Activated CD8-positive, alpha-beta T cell treated with anti-CD3 and anti-CD28 coated beads, Interleukin-2, amount 10 ng/mL, durations not matched to agents 7 days and 5 days (primary cell): ENCODE data around the gene BPTF. TPM values are rescaled to one million over a fixed set of nuclear protein-coding genes. Genes with fewer than 3 reads are reported as not detected.
"Not testable (repeated sequence)": the region's sequence is repeated elsewhere in the genome, so short reads cannot be mapped to it uniquely, and the experiment has no call there.

ENCODE experiments used
- ATAC-seq: fragments of 150-1000 bp; cut with Tn5 transposase; one replicate; pipeline ENCODE4 v1.10.0; 2021; ENCODE audit warnings: moderate library complexity
- CTCF ChIA-PET: fragments of 350-600 bp; sonication (Branson Sonifier 250); formaldehyde crosslinking; loops from one replicate; lab custom pipeline; 2021; ENCODE audit warnings: antibody characterized with exemption; lab: Charles Lee
- POLR2A ChIA-PET: fragments of 350-600 bp; sonication (Branson Sonifier 250); formaldehyde crosslinking; loops from one replicate; lab custom pipeline; 2021; ENCODE audit warnings: antibody characterized with exemption; lab: Charles Lee
- DNase-seq: peaks from one replicate; pipeline ENCODE4 v3.0.0-alpha.2; 2020
- H3K27ac Mint-ChIP-seq: one replicate; pipeline ENCODE4 v1.8.0; 2021; ENCODE audit warnings: mild to moderate bottlenecking, mixed read lengths
- H3K27me3 Mint-ChIP-seq: one replicate; pipeline ENCODE4 v1.8.0; 2021; ENCODE audit warnings: low read depth, mixed read lengths
- H3K36me3 Mint-ChIP-seq: one replicate; pipeline ENCODE4 v1.8.0; 2021; ENCODE audit warnings: low read depth, mixed read lengths
- H3K4me1 Mint-ChIP-seq: one replicate; pipeline ENCODE4 v1.8.0; 2021; ENCODE audit warnings: low read depth, mixed read lengths
- H3K4me3 Mint-ChIP-seq: one replicate; pipeline ENCODE4 v1.8.0; 2021; ENCODE audit warnings: mild to moderate bottlenecking, mixed read lengths
- H3K9me3 Mint-ChIP-seq: one replicate; pipeline ENCODE4 v1.8.0; 2022; ENCODE audit warnings: mixed read lengths; ENCODE audit not compliant: insufficient read depth
- total RNA-seq, 2 experiments: library from RNA; stranded (reverse); gene quantifications; one replicate each; pipeline ENCODE4 v1.2.3, GENCODE V29; 2021

BPTF gene
- total RNA-seq, 2 experiments from 2014 or later, result 85.9 to 87.0 TPM

DNA sequence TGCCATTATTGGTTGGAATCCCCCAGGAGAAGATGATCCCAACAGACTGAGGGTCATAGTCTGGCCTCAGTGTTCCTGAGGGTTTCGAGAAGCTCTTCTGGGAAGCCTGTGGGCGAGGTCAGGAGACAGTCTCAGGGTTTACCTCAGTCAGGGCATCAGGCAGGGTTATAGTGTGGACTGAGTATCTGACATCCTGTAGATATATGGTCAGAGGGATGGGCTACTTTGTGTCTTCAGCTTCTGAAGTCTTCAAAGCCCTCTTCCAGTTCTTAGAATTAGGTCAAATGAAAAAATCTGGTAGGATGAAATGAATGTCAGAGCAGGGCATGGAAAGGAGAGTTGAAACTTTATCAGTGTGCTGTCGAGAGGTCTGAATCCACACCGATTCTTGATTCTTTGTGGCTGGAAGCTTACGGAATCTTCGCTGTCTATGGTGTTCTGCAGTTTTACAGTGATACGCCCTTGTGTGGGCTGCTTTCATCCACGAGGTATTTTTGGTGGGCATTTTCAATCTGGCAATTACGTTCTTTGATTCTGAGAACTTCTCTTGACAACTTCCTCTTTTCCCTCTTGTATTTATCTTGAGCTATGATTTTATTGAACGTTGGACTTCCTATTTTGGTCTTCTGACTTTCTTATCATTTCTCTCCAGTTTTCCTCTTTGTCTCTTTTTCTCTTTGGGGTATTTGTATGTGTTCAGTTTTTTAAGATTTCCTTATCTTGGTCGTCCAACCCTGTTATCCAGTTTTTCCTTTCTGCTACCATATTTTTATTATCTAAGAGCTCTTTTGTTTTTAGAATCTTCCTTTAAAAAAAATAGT is 30.4 kb downstream of the BPTF start:
- peak overlapping the region; percentile 66 for H3K4me3 Mint-ChIP-seq
- peaks cover 34% of the 10 kb centered on the region for H3K36me3 Mint-ChIP-seq
- ChIA-PET CTCF (interaction anchor here (1.1 to 1.3 kb wide), 2 partner anchors 8 to 17 kb away, joined by 3 to 4 read pairs; no protein-coding TSS in a partner anchor), POLR2A (interaction anchor here (0.9 to 1.3 kb wide), 2 partner anchors 27 to 31 kb away, joined by 3 to 4 read pairs; partner anchors contain the start of gene BPTF)
- ATAC-seq, result peak; percentile 67
- no peak for DNase-seq
- no peaks in the 10 kb centered on the region for H3K9me3 Mint-ChIP-seq
- H3K27ac Mint-ChIP-seq, result peak overlapping the region; percentile 80
- peaks cover 49% of the 10 kb centered on the region for H3K4me1 Mint-ChIP-seq
- H3K27me3 Mint-ChIP-seq, result no peaks in the 10 kb centered on the region

DNA sequence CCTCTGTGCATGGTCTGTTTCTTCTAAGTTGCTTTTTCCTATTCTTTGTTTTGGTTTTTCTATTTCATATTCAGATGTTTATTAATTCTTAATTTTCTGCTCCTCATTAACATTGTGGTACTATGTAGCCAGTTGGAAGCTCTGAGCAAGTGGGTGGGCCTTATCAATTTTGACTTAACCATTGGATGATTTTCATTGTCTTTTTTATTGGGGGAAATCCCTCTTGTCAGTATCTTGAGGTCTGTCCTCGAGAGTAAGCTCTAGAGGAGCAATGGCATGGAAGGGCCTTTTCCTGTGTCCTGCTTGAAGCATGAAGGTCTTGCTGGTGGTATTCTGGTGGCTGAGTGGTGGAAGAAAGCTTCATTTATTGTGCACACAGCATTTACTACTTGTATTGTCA is 31.1 kb downstream of the BPTF start:
- peak; percentile 33 for ATAC-seq
- CTCF ChIA-PET, result interaction anchor here (1.1 kb wide), 1 partner anchor 18 kb away, joined by 3 read pairs; no protein-coding TSS in a partner anchor

DNA sequence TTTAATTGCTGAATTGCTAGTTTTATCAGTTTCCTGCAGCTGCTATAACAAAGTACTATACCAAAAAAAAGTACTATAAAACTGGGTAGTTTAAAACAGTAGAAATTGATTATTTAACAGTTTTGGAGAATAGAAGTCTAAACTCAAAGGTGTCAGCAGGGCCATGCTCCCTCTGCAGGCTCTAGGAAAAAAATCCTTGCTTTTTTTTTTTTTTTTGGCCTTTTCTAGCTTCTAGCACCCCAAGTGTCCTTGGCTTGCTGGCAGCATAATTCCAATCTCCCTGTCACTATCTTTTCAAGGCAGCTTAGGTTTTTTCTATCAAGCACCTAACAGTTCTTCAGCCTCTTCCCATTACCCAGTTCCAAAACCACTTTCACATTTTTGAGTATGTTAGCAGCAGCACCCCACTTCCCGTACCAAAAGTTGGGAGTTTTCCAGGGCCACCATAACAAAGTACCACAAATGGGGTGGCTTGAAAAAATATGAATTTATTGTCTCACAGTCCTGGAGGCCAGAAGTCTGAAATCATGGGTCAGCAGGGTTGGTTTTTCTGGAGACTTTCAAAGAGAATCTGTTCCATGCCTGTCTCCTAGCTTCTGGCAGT is 37.4 kb downstream of the BPTF start:
- no peak overlapping the region for H3K27ac Mint-ChIP-seq
- H3K4me3 Mint-ChIP-seq, result no peak overlapping the region
- H3K4me1 Mint-ChIP-seq, result peaks cover 55% of the 10 kb centered on the region
- H3K36me3 Mint-ChIP-seq, result peaks cover 34% of the 10 kb centered on the region
- no peaks in the 10 kb centered on the region for H3K27me3 Mint-ChIP-seq
- no peak for ATAC-seq
- DNase-seq, result no peak
- CTCF ChIA-PET, result interaction anchor here (0.8 to 2.6 kb wide), 3 partner anchors 12 to 28 kb away, joined by 3 to 10 read pairs (median 4); no protein-coding TSS in a partner anchor
- POLR2A ChIA-PET, result interaction anchor here (0.6 to 1.3 kb wide), 2 partner anchors 38 to 422 kb away, joined by 3 read pairs; no protein-coding TSS in a partner anchor
- no peaks in the 10 kb centered on the region for H3K9me3 Mint-ChIP-seq

More for the DNA sequence above, 31.1 kb downstream of the BPTF start:
- Mint-ChIP-seq H3K4me1 (peaks cover 47% of the 10 kb centered on the region), H3K27ac (peak overlapping the region; percentile 80), H3K4me3 (peak overlapping the region; percentile 66), H3K36me3 (peaks cover 34% of the 10 kb centered on the region)
- POLR2A ChIA-PET, result interaction anchor here (0.9 to 1.3 kb wide), 2 partner anchors 28 to 31 kb away, joined by 3 to 4 read pairs; partner anchors contain the start of gene BPTF
- not testable (repeated sequence) for H3K27me3 Mint-ChIP-seq, H3K9me3 Mint-ChIP-seq, DNase-seq

DNA sequence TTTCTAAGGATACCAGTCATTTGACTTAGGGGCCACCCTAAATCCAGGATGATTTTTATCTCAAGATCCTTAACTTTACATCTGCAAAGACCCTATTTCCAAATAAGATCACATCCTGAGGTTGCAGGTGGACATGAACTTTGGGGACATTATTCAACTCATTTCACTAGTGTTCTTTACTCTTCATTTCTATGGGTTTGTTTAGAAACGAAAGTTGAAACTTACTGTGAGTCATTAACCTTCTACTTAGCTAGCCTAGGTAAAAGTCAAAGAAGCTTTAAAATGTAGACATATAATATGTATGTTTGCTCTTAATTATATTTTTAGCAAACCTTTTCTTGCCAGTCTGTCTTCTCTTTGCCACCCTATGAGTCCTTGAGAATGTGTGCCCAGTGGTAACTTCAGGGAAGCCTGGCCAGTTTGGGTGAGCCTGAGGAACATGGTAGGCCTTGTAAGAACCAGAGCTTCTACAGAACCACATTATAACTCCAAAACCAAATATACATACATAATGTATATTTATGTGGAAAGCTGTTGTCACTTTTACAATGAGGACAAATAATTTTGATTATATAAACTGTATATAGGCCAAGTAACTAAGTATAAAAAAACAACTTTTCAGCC is 38.4 kb downstream of the BPTF start:
- no peak overlapping the region for H3K4me3 Mint-ChIP-seq
- ChIA-PET POLR2A (interaction anchor here (1.3 kb wide), 1 partner anchor 39 kb away, joined by 3 read pairs; no protein-coding TSS in a partner anchor), CTCF (interaction anchor here (0.8 to 2.6 kb wide), 5 partner anchors 9 to 146 kb away, joined by 3 to 10 read pairs (median 4); partner anchors contain the start of gene BPTF)
- no peaks in the 10 kb centered on the region for H3K27me3 Mint-ChIP-seq
- peak overlapping the region; percentile 73 for H3K27ac Mint-ChIP-seq
- H3K9me3 Mint-ChIP-seq, result no peaks in the 10 kb centered on the region
- peaks cover 55% of the 10 kb centered on the region for H3K4me1 Mint-ChIP-seq
- no peak for ATAC-seq
- DNase-seq, result no peak
- H3K36me3 Mint-ChIP-seq, result peaks cover 31% of the 10 kb centered on the region

DNA sequence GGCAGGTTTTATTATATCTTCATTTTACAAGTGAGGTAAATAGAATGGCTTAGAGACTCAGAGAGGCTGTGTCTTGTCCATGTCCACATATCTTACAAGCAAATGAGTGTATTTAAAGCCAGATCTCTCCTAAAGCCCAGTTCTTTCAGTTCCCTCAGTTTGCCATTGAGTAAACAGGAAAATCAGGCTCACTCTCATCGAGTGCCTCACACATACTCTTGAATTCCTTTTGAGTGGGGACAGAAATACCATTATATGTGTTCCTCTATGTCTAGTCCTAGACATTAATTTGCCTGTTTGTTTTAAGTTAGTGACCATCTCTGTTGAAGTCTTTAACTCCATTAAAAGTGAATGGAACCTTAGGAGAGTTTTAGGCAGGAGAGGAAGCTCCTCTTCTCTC is 40.1 kb downstream of the BPTF start:
- Mint-ChIP-seq H3K9me3 (no peaks in the 10 kb centered on the region), H3K27ac (no peak overlapping the region), H3K4me1 (peaks cover 60% of the 10 kb centered on the region), H3K4me3 (no peak overlapping the region), H3K36me3 (peaks cover 34% of the 10 kb centered on the region), H3K27me3 (no peaks in the 10 kb centered on the region)
- CTCF ChIA-PET, result interaction anchor here (0.7 kb wide), 1 partner anchor 46 kb away, joined by 3 read pairs; no protein-coding TSS in a partner anchor
- DNase-seq (no peak), ATAC-seq (no peak)
- POLR2A ChIA-PET, result no interaction called here

DNA sequence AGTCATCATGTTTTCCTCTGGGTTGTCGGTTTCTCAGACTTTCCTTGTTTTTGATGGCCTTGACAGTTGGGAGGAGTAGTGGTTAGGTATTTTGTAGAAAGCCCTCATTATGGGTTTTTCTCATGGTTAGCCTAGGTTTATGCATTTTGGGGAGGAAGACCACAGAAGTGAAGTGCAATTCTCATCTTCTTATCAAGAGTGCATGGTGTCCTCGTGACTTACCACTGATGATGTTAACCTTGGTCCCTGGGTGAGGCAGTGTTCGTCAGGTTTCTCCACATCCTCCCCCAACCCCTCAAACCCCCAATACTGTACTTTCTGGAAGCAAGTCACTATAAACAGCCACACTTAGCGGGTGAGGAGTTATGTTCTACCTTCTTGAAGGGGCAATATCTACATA is 42.3 kb downstream of the BPTF start:
- H3K4me3 Mint-ChIP-seq, result peak overlapping the region; percentile 28
- POLR2A ChIA-PET, result no interaction called here
- DNase-seq, result peak; percentile 72
- H3K4me1 Mint-ChIP-seq, result peaks cover 49% of the 10 kb centered on the region
- CTCF ChIA-PET, result no interaction called here
- no peaks in the 10 kb centered on the region for H3K27me3 Mint-ChIP-seq
- peak; percentile 82 for ATAC-seq
- peak overlapping the region; percentile 71 for H3K27ac Mint-ChIP-seq
- peaks cover 32% of the 10 kb centered on the region for H3K36me3 Mint-ChIP-seq
- no peaks in the 10 kb centered on the region for H3K9me3 Mint-ChIP-seq

DNA sequence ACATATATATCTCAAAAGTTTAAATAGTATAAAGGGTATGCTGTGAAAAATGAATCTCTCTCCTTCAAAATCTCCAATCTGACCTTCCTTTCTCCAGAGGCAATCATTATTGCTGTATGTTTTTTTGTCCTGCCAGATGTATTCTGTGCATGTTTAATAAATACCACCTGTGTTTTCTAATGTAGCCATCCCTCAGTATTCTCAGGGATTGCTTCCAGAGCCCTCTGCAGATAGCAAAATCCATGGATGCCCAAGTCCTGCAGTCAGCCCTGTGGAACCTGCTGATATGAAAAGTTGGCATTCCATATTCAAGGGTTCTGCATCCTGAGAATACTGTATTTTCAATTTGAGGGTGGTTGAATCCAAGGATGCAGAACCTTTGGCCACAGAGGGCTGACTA is 42.9 kb downstream of the BPTF start:
- POLR2A ChIA-PET, result no interaction called here
- Mint-ChIP-seq H3K4me1 (peaks cover 44% of the 10 kb centered on the region), H3K9me3 (no peaks in the 10 kb centered on the region), H3K4me3 (peak overlapping the region; percentile 17), H3K36me3 (peaks cover 27% of the 10 kb centered on the region), H3K27ac (peak overlapping the region; percentile 51), H3K27me3 (no peaks in the 10 kb centered on the region)
- ATAC-seq, result no peak
- DNase-seq, result no peak
- CTCF ChIA-PET, result no interaction called here

DNA sequence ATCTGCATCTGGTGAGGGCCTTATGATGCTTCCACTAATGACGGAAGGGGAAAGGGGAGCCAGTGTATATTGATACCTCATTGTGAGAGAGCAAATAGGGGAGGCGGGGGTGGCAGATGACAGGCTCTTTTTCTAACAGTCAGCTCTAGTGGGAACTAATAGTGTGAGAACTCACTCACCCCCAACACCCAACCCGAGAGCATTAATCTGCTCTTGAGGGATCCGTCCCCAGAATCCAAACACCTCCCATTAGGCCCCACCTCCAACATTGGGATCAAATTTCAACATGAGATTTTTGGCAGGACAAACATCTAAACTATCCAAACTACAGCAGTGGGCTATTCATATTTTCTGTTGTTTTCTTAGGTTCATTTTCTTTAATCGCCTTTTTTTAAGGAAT is 54.4 kb downstream of the BPTF start:
- Mint-ChIP-seq H3K27me3 (no peaks in the 10 kb centered on the region), H3K36me3 (peaks cover 40% of the 10 kb centered on the region), H3K4me1 (peaks cover 3% of the 10 kb centered on the region), H3K27ac (no peak overlapping the region), H3K4me3 (no peak overlapping the region), H3K9me3 (no peaks in the 10 kb centered on the region)
- ChIA-PET POLR2A (no interaction called here), CTCF (no interaction called here)
- no peak for ATAC-seq
- no peak for DNase-seq

DNA sequence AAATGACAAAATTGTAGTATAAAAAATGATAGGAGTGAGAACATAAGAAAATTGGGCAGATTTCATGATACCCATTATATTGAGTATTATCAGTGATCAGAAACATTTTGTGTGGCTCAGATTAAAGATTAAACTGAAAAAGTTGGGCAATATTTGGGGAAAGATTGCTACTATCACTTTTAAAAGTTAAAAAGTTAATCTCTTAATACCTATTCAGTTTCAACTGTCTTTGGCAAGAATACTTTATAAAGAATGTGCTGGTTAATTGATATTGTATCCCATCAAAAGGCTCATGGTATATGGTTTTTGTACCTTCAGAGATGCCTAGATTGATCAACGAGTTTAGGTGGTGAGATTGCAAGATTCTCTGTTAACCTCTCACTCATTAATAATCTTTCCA is 55.8 kb downstream of the BPTF start:
- Mint-ChIP-seq H3K9me3 (no peaks in the 10 kb centered on the region), H3K36me3 (peaks cover 41% of the 10 kb centered on the region), H3K4me3 (no peak overlapping the region), H3K4me1 (peaks cover 3% of the 10 kb centered on the region), H3K27ac (no peak overlapping the region), H3K27me3 (no peaks in the 10 kb centered on the region)
- no peak for ATAC-seq
- DNase-seq, result no peak
- POLR2A ChIA-PET, result no interaction called here
- CTCF ChIA-PET, result no interaction called here

DNA sequence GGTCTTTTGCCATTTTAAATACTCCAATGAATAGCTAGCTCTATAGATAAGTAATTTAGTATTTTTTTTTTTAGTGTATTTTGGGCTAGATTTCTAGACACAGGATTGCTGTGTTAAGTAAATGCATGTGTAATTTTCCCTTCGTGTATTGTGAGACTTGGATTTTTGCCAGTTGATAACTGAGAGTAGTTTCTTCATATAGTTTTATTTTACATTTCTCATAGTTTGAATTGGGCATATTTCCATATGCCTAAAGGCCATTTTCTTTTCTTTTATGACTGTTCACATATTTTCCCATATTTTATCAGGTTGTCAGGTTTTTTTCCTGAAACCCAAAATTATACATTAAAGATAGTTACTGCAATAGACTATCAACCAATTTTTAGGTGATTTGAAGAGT is 59.4 kb downstream of the BPTF start:
- H3K4me1 Mint-ChIP-seq, result peaks cover 5% of the 10 kb centered on the region
- POLR2A ChIA-PET, result no interaction called here
- no peak overlapping the region for H3K4me3 Mint-ChIP-seq
- H3K36me3 Mint-ChIP-seq, result peaks cover 37% of the 10 kb centered on the region
- H3K27me3 Mint-ChIP-seq, result no peaks in the 10 kb centered on the region
- H3K27ac Mint-ChIP-seq, result no peak overlapping the region
- no peaks in the 10 kb centered on the region for H3K9me3 Mint-ChIP-seq
- no peak for DNase-seq
- ATAC-seq, result no peak
- CTCF ChIA-PET, result no interaction called here

DNA sequence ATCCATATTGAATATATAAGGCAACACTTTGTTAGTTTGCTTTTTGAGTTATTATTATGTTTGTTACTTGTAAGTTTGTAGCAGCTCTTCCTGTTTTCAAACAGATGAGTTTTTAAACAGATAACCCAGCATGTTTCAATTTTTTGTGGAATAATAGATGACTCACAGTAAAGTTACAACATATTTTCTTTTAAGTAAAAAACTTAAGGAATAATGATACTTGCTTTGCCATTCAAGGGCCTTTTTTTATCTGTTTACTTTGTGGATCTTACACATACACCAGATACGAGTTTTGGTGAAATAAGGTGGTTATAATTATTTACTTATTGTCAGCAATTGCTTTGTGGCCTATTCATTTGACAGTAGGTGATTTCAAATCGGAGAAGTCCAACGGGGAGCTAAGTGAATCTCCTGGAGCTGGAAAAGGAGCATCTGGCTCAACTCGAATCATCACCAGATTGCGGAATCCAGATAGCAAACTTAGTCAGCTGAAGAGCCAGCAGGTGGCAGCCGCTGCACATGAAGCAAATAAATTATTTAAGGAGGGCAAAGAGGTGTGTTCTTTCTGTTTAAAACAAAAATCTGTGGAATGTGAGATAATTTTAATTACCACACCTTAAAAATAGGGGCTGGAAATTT is 66.3 kb downstream of the BPTF start:
- POLR2A ChIA-PET, result interaction anchor here (1.0 kb wide), 1 partner anchor 9 kb away, joined by 4 read pairs; no protein-coding TSS in a partner anchor
- H3K36me3 Mint-ChIP-seq, result peaks cover 40% of the 10 kb centered on the region

More for the DNA sequence above, 66.3 kb downstream of the BPTF start:
- no peak for ATAC-seq
- Mint-ChIP-seq H3K27ac (no peak overlapping the region), H3K4me1 (peaks cover 5% of the 10 kb centered on the region), H3K4me3 (no peak overlapping the region), H3K27me3 (no peaks in the 10 kb centered on the region), H3K9me3 (no peaks in the 10 kb centered on the region)
- CTCF ChIA-PET, result interaction anchor here (1.2 kb wide), 1 partner anchor 14 kb away, joined by 3 read pairs; no protein-coding TSS in a partner anchor
- no peak for DNase-seq
